ENCODE measurements around the gene CFAP54.

GRCh38 chr12:96669786-96670185 lies 180.4 kb downstream of the CFAP54 start:
- TF ChIP-seq CTCF (IDR thresholded peaks at IDR 0.05): no peak
- no peak for TF ChIP-seq POLR2A (IDR thresholded peaks at IDR 0.05)

Measured in thyroid gland (tissue), 4 donors.